ENCODE data around the gene ADAMTS6.

GRCh38 chr5:65324226-65324625 is 157.5 kb downstream of the ADAMTS6 start:
- no peak for TF ChIP-seq TAF1 (IDR thresholded peaks at IDR 0.05; ENCODE audit: low read depth, low read length)
- no peak for TF ChIP-seq POLR2A (IDR thresholded peaks at IDR 0.05; ENCODE audit: low read depth, low read length)
- TF ChIP-seq POLR2AphosphoS5 (IDR thresholded peaks at IDR 0.05; ENCODE audit: low read depth, low read length): no peak

Measured in GM12891 (cell line).